GM12878 (cell line): Measurements from ENCODE around the gene KRT20. TPM values are rescaled to one million over a fixed set of nuclear protein-coding genes. Genes with fewer than 3 reads are reported as not detected.

Source experiments
- ATAC-seq: fragments of 200-7000 bp; cut with Tn5 transposase; 3 replicates; pipeline ENCODE4 v1.9.1; 2020; ENCODE audit warnings: mild to moderate bottlenecking, moderate library complexity
- BruUV-seq: library from RNA; stranded (reverse); fragments of 400-500 nt; replicated peaks from 2 replicates; lab custom pipeline; 2021; lab: Mats Ljungman, UMichigan
- CTCF ChIA-PET: fragments of 300-600 bp; sonication (Branson Sonifier 250); formaldehyde crosslinking; extraction: SDS; loops from one replicate; lab custom pipeline; 2021; ENCODE audit warnings: inconsistent platforms; lab: Yijun Ruan, JAX
- POLR2A ChIA-PET: fragments of 350-600 bp; formaldehyde crosslinking; extraction: SDS; loops from one replicate; lab custom pipeline; 2021; ENCODE audit warnings: inconsistent platforms; lab: Charles Lee
- RAD21 ChIA-PET: fragments of 300-600 bp; sonication (Branson Sonifier 250); formaldehyde crosslinking; loops from one replicate; lab custom pipeline; 2023; ENCODE audit warnings: antibody characterized with exemption; ENCODE audit not compliant: unreplicated experiment; lab: Charles Lee
- SMC1A ChIA-PET: fragments of 300-600 bp; sonication (Branson Sonifier 250); formaldehyde crosslinking; loops from one replicate; lab custom pipeline; 2023; ENCODE audit not compliant: unreplicated experiment, uncharacterized antibody; lab: Charles Lee
- DNase-seq: peaks from one replicate; pipeline ENCODE4 v3.0.0-alpha.2; 2011; ENCODE audit warnings: low read depth, low spot score
- FAIRE-seq: peaks from 3 replicates; lab custom pipeline; 2011; peaks lifted over from hg19 to GRCh38; lab: Jason Lieb, UNC
- H2AFZ ChIP-seq: 2 replicates; pipeline ENCODE4 v1.6.0; 2011; ENCODE audit warnings: low read depth, low read length, control low read depth; ENCODE audit not compliant: control insufficient read depth
- H3K27ac ChIP-seq: 2 replicates; pipeline ENCODE4 v1.5.1; 2011; ENCODE audit warnings: control low read depth; ENCODE audit not compliant: control insufficient read depth, insufficient read depth
- H3K27me3 ChIP-seq, 2 experiments: replicated peaks in 1 of 2; 2 replicates each; pipeline versions ENCODE4 v1.6.0 to v1.6.1; 2011; ENCODE audit warnings: low read length in 1 of 2; ENCODE audit not compliant: control insufficient read depth in 2 of 2, insufficient read depth in 2 of 2
- H3K36me3 ChIP-seq, 2 experiments: 2 replicates each; pipeline ENCODE4 v1.5.1; 2011; ENCODE audit warnings: low read length in 1 of 2; ENCODE audit not compliant: control insufficient read depth in 2 of 2, insufficient read depth in 2 of 2
- H3K4me1 ChIP-seq: 2 replicates; pipeline ENCODE4 v1.6.1; 2011; ENCODE audit warnings: mild to moderate bottlenecking, low read length, moderate library complexity, mixed read lengths; ENCODE audit not compliant: control insufficient read depth, insufficient read depth
- H3K4me2 ChIP-seq: 2 replicates; pipeline ENCODE4 v1.6.0; 2011; ENCODE audit warnings: control low read depth; ENCODE audit not compliant: control insufficient read depth, insufficient read depth
- H3K4me3 ChIP-seq: fragments of 200-600 bp; sonication (generic); 2 replicates; pipeline ENCODE4 v1.5.1; 2016
- H3K79me2 ChIP-seq: 2 replicates; pipeline ENCODE4 v1.6.0; 2011; ENCODE audit warnings: low read length; ENCODE audit not compliant: control insufficient read depth, insufficient read depth
- H3K9ac ChIP-seq: 2 replicates; pipeline ENCODE4 v1.8.0; 2011; ENCODE audit warnings: low read length, control low read depth, mixed read lengths; ENCODE audit not compliant: control insufficient read depth, insufficient read depth
- H3K9me3 ChIP-seq: replicated peaks from 3 replicates; pipeline ENCODE4 v1.5.1; 2011; ENCODE audit warnings: mild to moderate bottlenecking, low read length; ENCODE audit not compliant: control insufficient read depth, insufficient read depth
- H4K20me1 ChIP-seq: 2 replicates; pipeline ENCODE4 v1.6.0; 2011; ENCODE audit not compliant: control insufficient read depth, insufficient read depth
- CREB1 ChIP-seq: IDR thresholded peaks from 2 replicates; pipeline ENCODE4 v1.6.1; 2012; ENCODE audit warnings: low read depth, mild to moderate bottlenecking, inconsistent platforms
- ETV6 ChIP-seq, 2 experiments: fragments of 450-650 bp in 1 of 2; IDR thresholded peaks in 1 of 2; conservative IDR thresholded peaks in 1 of 2; 2 replicates each; pipeline ENCODE4 v1.6.1; 2014; ENCODE audit warnings: antibody characterized with exemption in 1 of 2, borderline replicate concordance in 1 of 2, low read depth in 1 of 2, mild to moderate bottlenecking in 1 of 2, moderate library complexity in 1 of 2
- HDAC6 ChIP-seq: fragments of 200-600 bp; sonication (generic); IDR thresholded peaks from one replicate; pipeline ENCODE4 v1.8.0; 2017; ENCODE audit warnings: antibody characterized with exemption; ENCODE audit not compliant: unreplicated experiment
- JUNB ChIP-seq: IDR thresholded peaks from 2 replicates; pipeline ENCODE4 v1.6.1; 2016; ENCODE audit warnings: antibody characterized with exemption, mild to moderate bottlenecking
- KLF5 ChIP-seq: fragments of 450-650 bp; IDR thresholded peaks from 2 replicates; pipeline ENCODE4 v1.6.1; 2014; ENCODE audit warnings: mild to moderate bottlenecking; ENCODE audit not compliant: partially characterized antibody
- MEF2B ChIP-seq: fragments of 450-650 bp; IDR thresholded peaks from 2 replicates; pipeline ENCODE4 v1.6.1; 2018; ENCODE audit warnings: mild to moderate bottlenecking, moderate library complexity; ENCODE audit not compliant: partially characterized antibody, poor library complexity, severe bottlenecking
- MYB ChIP-seq: fragments of 150-350 bp; IDR thresholded peaks from 2 replicates; pipeline ENCODE4 v1.6.1; 2014; ENCODE audit warnings: mild to moderate bottlenecking, low read depth, low read length, borderline replicate concordance
- NR2C2 ChIP-seq: IDR thresholded peaks from 2 replicates; pipeline ENCODE4 v1.6.1; 2011; ENCODE audit warnings: borderline replicate concordance, low read depth; ENCODE audit not compliant: control insufficient read depth, insufficient read length
- SREBF2 ChIP-seq: IDR thresholded peaks from 2 replicates; pipeline ENCODE4 v1.6.1; 2012; ENCODE audit warnings: mild to moderate bottlenecking, low read length
- STAT3 ChIP-seq: IDR thresholded peaks from 2 replicates; pipeline ENCODE4 v1.6.1; 2011; ENCODE audit warnings: low read depth, low read length, improper control_type of control experiment
- TCF12 ChIP-seq: IDR thresholded peaks from 2 replicates; pipeline ENCODE4 v1.6.1; 2011; ENCODE audit warnings: low read depth, mild to moderate bottlenecking, low read length
- ZNF24 ChIP-seq: fragments of 450-650 bp; IDR thresholded peaks from 2 replicates; pipeline ENCODE4 v1.6.1; 2017; ENCODE audit warnings: antibody characterized with exemption, mild to moderate bottlenecking
- WGBS: methylation state at CpG from one replicate; pipeline ENCODE4 v1.1.6; 2016; ENCODE audit warnings: low lambda C conversion rate; ENCODE audit not compliant: insufficient replicate concordance, insufficient coverage; ENCODE audit errors: missing lambda C conversion rate; 5-methylcytosine and 5-hydroxymethylcytosine counted together
- in situ Hi-C: fragments of 300-500 bp; cut with MboI; formaldehyde crosslinking; loops from 9 replicates; pipeline ENCODE4 v1.14.3; 2018; ENCODE audit warnings: mixed read lengths
- intact Hi-C: fragments of 100-400 bp; cut with micrococcal nuclease; formaldehyde crosslinking; loops from one replicate; pipeline ENCODE4 v1.14.2; 2022; ENCODE audit not compliant: unreplicated experiment
- polyA plus RNA-seq, 11 experiments: library from polyadenylated mRNA; depleted of rRNA in 4 of 11; unstranded in 6 of 11; stranded (reverse) in 5 of 11; fragments of >200 nt; fragmentation: Nextera tagmentation in 4 of 11; fragmentation: Illumina TruSeq in 1 of 11; extraction: Ambion mirVana in 4 of 11; extraction: Trizol in 1 of 11; gene quantifications; 1 replicate in 1 of 11; 2 replicates in 10 of 11; pipeline versions ENCODE4 v1.2.1 to v1.2.3, GENCODE V29; 2011 to 2016; ENCODE audit warnings: inconsistent platforms in 2 of 11, missing spikeins in 2 of 11, low read depth in 1 of 11
- total RNA-seq, 4 experiments: library from RNA; depleted of rRNA in 3 of 4; stranded (reverse); fragments of >200 nt in 3 of 4; fragmentation: Illumina TruSeq in 1 of 4; extraction: Trizol in 1 of 4; gene quantifications; 2 replicates each; pipeline versions ENCODE4 v1.2.1 to v1.2.3, GENCODE V29; 2013 to 2021
- TF ChIP-seq, protein P1 (sequence below): fragments of 450-650 bp; conservative IDR thresholded peaks from 2 replicates; pipeline ENCODE4 v1.6.1; 2017; ENCODE audit warnings: mild to moderate bottlenecking, moderate library complexity
- TF ChIP-seq, protein P2 (sequence below): fragments of 450-650 bp; IDR thresholded peaks from 2 replicates; pipeline ENCODE4 v1.6.1; 2017; ENCODE audit warnings: low read depth, mild to moderate bottlenecking, moderate library complexity
- TF ChIP-seq, protein P3 (sequence below): IDR thresholded peaks from 2 replicates; pipeline ENCODE4 v1.6.1; 2011; ENCODE audit warnings: low read depth, low read length, improper control_type of control experiment, borderline replicate concordance
- TF ChIP-seq, protein P4 (sequence below): IDR thresholded peaks from 2 replicates; pipeline ENCODE4 v1.6.1; 2011; ENCODE audit warnings: mild to moderate bottlenecking, low read depth, low read length, moderate library complexity; ENCODE audit not compliant: insufficient replicate concordance
- TF ChIP-seq, protein P5 (sequence below): fragments of 450-650 bp; IDR thresholded peaks from 2 replicates; pipeline ENCODE4 v1.6.1; 2017; ENCODE audit warnings: borderline replicate concordance

KRT20 gene
- total and polyA plus RNA-seq, 10 of the 15 experiments (the other 5 are each of a cell fraction or from before 2014, with no cell fraction given): 0.23 TPM; not detected in 9

DNA sequence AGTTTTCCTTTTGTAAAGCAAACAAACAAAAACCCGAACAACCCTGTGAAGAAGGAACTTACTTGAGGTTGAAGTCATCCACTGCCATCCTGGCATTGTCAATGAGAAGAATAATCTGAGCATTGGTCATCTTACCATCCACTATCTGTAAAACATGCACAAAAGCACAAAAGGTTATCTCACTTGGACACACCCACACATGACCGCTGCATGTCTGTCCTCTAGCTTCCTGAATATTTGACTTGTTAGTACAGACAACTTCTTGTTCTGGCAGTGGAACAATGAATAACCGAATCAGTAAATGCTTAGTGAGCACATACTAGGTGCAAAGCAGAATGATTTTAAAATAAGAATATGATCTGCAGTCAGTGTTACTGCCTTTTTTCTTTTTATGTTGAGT lies 46.3 kb upstream of the KRT20 start (continued):
- TF ChIP-seq ETV6 (conservative IDR thresholded peaks at IDR 0.05 in 1 of 2, IDR thresholded peaks at IDR 0.05 in 1 of 2; ENCODE audit: borderline replicate concordance in 1 of 2, low read depth in 1 of 2) (no peak), STAT3 (no peak), HDAC6 (no peak), SREBF2 (no peak), TCF12 (no peak)
- TF ChIP-seq, protein P1, sequence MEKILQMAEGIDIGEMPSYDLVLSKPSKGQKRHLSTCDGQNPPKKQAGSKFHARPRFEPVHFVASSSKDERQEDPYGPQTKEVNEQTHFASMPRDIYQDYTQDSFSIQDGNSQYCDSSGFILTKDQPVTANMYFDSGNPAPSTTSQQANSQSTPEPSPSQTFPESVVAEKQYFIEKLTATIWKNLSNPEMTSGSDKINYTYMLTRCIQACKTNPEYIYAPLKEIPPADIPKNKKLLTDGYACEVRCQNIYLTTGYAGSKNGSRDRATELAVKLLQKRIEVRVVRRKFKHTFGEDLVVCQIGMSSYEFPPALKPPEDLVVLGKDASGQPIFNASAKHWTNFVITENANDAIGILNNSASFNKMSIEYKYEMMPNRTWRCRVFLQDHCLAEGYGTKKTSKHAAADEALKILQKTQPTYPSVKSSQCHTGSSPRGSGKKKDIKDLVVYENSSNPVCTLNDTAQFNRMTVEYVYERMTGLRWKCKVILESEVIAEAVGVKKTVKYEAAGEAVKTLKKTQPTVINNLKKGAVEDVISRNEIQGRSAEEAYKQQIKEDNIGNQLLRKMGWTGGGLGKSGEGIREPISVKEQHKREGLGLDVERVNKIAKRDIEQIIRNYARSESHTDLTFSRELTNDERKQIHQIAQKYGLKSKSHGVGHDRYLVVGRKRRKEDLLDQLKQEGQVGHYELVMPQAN: no peak
- TF ChIP-seq, protein P2, sequence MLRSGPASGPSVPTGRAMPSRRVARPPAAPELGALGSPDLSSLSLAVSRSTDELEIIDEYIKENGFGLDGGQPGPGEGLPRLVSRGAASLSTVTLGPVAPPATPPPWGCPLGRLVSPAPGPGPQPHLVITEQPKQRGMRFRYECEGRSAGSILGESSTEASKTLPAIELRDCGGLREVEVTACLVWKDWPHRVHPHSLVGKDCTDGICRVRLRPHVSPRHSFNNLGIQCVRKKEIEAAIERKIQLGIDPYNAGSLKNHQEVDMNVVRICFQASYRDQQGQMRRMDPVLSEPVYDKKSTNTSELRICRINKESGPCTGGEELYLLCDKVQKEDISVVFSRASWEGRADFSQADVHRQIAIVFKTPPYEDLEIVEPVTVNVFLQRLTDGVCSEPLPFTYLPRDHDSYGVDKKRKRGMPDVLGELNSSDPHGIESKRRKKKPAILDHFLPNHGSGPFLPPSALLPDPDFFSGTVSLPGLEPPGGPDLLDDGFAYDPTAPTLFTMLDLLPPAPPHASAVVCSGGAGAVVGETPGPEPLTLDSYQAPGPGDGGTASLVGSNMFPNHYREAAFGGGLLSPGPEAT: no peak

DNA sequence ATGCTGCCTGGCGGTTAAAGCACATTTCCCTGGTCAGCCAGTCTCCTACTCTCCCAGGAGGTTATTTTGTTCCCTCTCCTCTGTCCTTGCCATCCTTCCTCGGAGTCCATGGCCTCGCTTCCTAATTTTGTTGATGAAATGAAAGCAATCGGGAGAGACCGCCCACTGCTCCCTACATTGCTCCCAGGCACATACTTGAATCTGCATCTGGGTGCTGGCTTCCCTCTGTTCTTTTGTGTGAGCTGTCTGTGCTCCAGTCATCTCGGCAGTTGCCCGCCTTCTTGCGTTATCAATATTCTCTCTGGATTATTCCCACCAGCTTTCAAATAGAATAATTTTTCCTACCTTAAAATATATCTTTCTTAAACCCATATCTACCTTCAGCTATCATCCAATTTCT lies 41.3 kb upstream of the KRT20 start:
- Histone ChIP-seq H4K20me1 (no peaks in the 10 kb centered on the region), H3K9ac (no peak overlapping the region), H3K27me3 (peaks cover 0 to 4% of the 10 kb centered on the region in 2 experiments; a peak in 3 of 4 replicates), H3K4me3 (no peak overlapping the region), H3K9me3 (no peaks in the 10 kb centered on the region), H3K27ac (no peak overlapping the region), H3K4me2 (no peak overlapping the region), H3K36me3 (no peaks in the 10 kb centered on the region), H2AFZ (no peak overlapping the region), H3K4me1 (no peaks in the 10 kb centered on the region), H3K79me2 (no peaks in the 10 kb centered on the region)
- DNase-seq (no peak), ATAC-seq (no peak), FAIRE-seq (no peak)
- in situ Hi-C loops: no loop called here
- ChIA-PET CTCF (no interaction called here), RAD21 (no interaction called here), POLR2A (no interaction called here), SMC1A (no interaction called here)
- intact Hi-C loops: no loop called here
- BruUV-seq: no TSS peak
- WGBS: 35% methylated on average over 8 of the region's 8 CpGs
- TF ChIP-seq CREB1 (no peak), MEF2B (no peak), MYB (no peak), ZNF24 (no peak), JUNB (no peak), NR2C2 (no peak), KLF5 (no peak)
- TF ChIP-seq, protein P3, sequence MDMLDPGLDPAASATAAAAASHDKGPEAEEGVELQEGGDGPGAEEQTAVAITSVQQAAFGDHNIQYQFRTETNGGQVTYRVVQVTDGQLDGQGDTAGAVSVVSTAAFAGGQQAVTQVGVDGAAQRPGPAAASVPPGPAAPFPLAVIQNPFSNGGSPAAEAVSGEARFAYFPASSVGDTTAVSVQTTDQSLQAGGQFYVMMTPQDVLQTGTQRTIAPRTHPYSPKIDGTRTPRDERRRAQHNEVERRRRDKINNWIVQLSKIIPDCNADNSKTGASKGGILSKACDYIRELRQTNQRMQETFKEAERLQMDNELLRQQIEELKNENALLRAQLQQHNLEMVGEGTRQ: no peak
- TF ChIP-seq, protein P4, sequence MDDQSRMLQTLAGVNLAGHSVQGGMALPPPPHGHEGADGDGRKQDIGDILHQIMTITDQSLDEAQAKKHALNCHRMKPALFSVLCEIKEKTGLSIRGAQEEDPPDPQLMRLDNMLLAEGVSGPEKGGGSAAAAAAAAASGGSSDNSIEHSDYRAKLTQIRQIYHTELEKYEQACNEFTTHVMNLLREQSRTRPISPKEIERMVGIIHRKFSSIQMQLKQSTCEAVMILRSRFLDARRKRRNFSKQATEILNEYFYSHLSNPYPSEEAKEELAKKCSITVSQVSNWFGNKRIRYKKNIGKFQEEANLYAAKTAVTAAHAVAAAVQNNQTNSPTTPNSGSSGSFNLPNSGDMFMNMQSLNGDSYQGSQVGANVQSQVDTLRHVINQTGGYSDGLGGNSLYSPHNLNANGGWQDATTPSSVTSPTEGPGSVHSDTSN: no peak
- TF ChIP-seq, protein P5, sequence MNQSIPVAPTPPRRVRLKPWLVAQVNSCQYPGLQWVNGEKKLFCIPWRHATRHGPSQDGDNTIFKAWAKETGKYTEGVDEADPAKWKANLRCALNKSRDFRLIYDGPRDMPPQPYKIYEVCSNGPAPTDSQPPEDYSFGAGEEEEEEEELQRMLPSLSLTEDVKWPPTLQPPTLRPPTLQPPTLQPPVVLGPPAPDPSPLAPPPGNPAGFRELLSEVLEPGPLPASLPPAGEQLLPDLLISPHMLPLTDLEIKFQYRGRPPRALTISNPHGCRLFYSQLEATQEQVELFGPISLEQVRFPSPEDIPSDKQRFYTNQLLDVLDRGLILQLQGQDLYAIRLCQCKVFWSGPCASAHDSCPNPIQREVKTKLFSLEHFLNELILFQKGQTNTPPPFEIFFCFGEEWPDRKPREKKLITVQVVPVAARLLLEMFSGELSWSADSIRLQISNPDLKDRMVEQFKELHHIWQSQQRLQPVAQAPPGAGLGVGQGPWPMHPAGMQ: no peak
